Measurements from ENCODE around the gene CPLANE1.

- TF ChIP-seq CTCF (conservative IDR thresholded peaks at IDR 0.05; ENCODE audit: low read depth, low read length) = no peak
- TF ChIP-seq POLR2A (IDR thresholded peaks at IDR 0.05; ENCODE audit: low read depth, low read length) = no peak
- TF ChIP-seq MAFK (IDR thresholded peaks at IDR 0.05; ENCODE audit: low read depth, low read length) = no peak
- TF ChIP-seq CEBPB (IDR thresholded peaks at IDR 0.05; ENCODE audit: low read depth, low read length) = no peak
- TF ChIP-seq RAD21 (IDR thresholded peaks at IDR 0.05; ENCODE audit: low read length) = no peak
- TF ChIP-seq MXI1 (IDR thresholded peaks at IDR 0.05; ENCODE audit: borderline replicate concordance, low read depth, low read length) = no peak
- no peak for TF ChIP-seq ELK1 (IDR thresholded peaks at IDR 0.05; ENCODE audit: borderline replicate concordance, low read depth, low read length)
- TF ChIP-seq SMC3 (IDR thresholded peaks at IDR 0.05; ENCODE audit: low read depth, low read length) = no peak
- no peak for TF ChIP-seq USF2 (IDR thresholded peaks at IDR 0.05; ENCODE audit: low read depth, low read length)
These were observed 51.7 kb downstream of the CPLANE1 start for GRCh38 chr5:37197340-37198050.
